ENCODE data around the gene IGF2BP2.

DNA sequence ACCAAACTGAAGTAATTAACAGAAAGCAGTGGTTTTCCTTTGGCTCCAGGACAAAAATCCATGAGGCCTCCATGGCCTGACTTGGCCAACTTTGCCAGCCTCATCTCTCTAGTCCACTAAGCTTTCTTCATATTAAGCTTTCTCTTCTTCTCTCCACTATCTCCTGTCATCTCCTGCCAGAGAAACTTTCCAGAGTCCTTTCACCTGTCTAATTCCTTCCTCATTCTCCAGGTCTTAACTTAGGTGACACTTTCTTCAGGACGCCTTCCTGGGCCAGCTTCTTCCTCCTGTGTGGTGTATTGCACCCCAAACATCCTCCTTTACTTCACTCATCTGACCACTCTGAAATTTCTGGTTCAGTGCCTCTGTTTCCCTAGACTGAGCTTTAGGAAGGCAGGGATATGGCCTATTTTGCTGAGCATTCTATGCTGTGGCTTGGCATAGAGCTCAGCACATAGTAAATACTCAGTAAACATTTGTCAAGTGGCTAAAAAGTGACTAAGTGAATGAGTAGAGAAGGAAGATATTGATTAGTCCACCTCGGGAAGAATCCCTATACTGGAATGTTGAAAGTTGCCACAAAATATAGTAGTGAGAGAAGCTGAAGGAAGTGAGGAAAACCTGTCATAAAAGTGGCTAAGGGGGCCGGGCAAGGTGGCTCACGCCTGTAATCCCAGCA, 34.6 kb upstream of the IGF2BP2 start:
- TF ChIP-seq, protein P1, sequence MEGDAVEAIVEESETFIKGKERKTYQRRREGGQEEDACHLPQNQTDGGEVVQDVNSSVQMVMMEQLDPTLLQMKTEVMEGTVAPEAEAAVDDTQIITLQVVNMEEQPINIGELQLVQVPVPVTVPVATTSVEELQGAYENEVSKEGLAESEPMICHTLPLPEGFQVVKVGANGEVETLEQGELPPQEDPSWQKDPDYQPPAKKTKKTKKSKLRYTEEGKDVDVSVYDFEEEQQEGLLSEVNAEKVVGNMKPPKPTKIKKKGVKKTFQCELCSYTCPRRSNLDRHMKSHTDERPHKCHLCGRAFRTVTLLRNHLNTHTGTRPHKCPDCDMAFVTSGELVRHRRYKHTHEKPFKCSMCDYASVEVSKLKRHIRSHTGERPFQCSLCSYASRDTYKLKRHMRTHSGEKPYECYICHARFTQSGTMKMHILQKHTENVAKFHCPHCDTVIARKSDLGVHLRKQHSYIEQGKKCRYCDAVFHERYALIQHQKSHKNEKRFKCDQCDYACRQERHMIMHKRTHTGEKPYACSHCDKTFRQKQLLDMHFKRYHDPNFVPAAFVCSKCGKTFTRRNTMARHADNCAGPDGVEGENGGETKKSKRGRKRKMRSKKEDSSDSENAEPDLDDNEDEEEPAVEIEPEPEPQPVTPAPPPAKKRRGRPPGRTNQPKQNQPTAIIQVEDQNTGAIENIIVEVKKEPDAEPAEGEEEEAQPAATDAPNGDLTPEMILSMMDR (IDR thresholded peaks at IDR 0.05; ENCODE audit: insufficient read depth, low read length), result no peak
- TF ChIP-seq POLR2AphosphoS5 (IDR thresholded peaks at IDR 0.05; ENCODE audit: low read depth), result no peak
- no peak for TF ChIP-seq GABPA (IDR thresholded peaks at IDR 0.05; ENCODE audit: low read depth)

Measured in HL-60 (cell line).